HG02943 (cell line): ENCODE results near the gene AARSD1.
"Not testable (repeated sequence)": the region's sequence is repeated elsewhere in the genome, so short reads cannot be mapped to it uniquely, and the experiment has no call there.

ENCODE experiments used
- ATAC-seq: cut with Tn5 transposase; IDR thresholded peaks from one replicate; pipeline ENCODE4 v1.9.1; 2021; ENCODE audit warnings: mild to moderate bottlenecking, low read depth, moderate library complexity; ENCODE audit not compliant: unreplicated experiment

Gene AARSD1

GRCh38 chr17:42982266-42982665 is 18.0 kb upstream of the AARSD1 start:
- no peak for ATAC-seq

GRCh38 chr17:42980766-42981397 is 16.6 kb upstream of the AARSD1 start:
- ATAC-seq: peak; percentile 38

GRCh38 chr17:42980274-42980765 is 16.1 kb upstream of the AARSD1 start, which contains the start of gene RUNDC1:
Gene RUNDC1, plus strand, starts transcription at chr17:42980565. Its CDS starts 12 bp downstream, at chr17:42980577.
- peak; percentile 76 for ATAC-seq

- ATAC-seq: no peak
Observed at GRCh38 chr17:42979511-42980273, 15.4 kb upstream of the AARSD1 start, which contains the start of gene PTGES3L. Gene PTGES3L, minus strand, starts transcription at chr17:42980080. Its CDS starts 27 bp downstream, at chr17:42980053.

- not testable (repeated sequence) for ATAC-seq
Observed at GRCh38 chr17:42975701-42976100, 11.4 kb upstream of the AARSD1 start.

- ATAC-seq: no peak
Observed at GRCh38 chr17:42975265-42975664, 11.0 kb upstream of the AARSD1 start.

GRCh38 chr17:42973323-42973722 is 9.1 kb upstream of the AARSD1 start:
- ATAC-seq: not testable (repeated sequence)

- no peak for ATAC-seq
Observed at GRCh38 chr17:42971589-42971988, 7.3 kb upstream of the AARSD1 start.

GRCh38 chr17:42969001-42969581 is 4.8 kb upstream of the AARSD1 start:
- ATAC-seq: no peak

GRCh38 chr17:42967925-42968324 is 3.7 kb upstream of the AARSD1 start:
- ATAC-seq: no peak

GRCh38 chr17:42953669-42954068 is 10.6 kb downstream of the AARSD1 start:
- no peak for ATAC-seq

GRCh38 chr17:42950044-42950783 is 14.0 kb downstream of the AARSD1 start:
- ATAC-seq: no peak

- ATAC-seq: no peak
Observed at GRCh38 chr17:42946812-42947211, 17.4 kb downstream of the AARSD1 start.

GRCh38 chr17:42944211-42944610 is 20.0 kb downstream of the AARSD1 start:
- no peak for ATAC-seq

- no peak for ATAC-seq
Observed at GRCh38 chr17:42937712-42938596, 26.3 kb downstream of the AARSD1 start.

GRCh38 chr17:42929497-42929844 is 34.8 kb downstream of the AARSD1 start:
- no peak for ATAC-seq

GRCh38 chr17:42928714-42929496 is 35.3 kb downstream of the AARSD1 start:
- ATAC-seq: no peak

- ATAC-seq: no peak
Observed at GRCh38 chr17:42924891-42925290, 39.4 kb downstream of the AARSD1 start.

GRCh38 chr17:42923472-42923871 is 40.8 kb downstream of the AARSD1 start:
- ATAC-seq: not testable (repeated sequence)
